Endodermal cell (in vitro differentiated cells): ENCODE measurements around the gene CASK. TPM values are rescaled to one million over a fixed set of nuclear protein-coding genes. Genes with fewer than 3 reads are reported as not detected.

ENCODE experiments used
- DNase-seq: peaks from one replicate; pipeline ENCODE4 v3.0.0-alpha.2; 2017
- H3K27ac ChIP-seq: 2 replicates; pipeline ENCODE4 v1.5.1; 2013; ENCODE audit warnings: mild to moderate bottlenecking, low read depth, low read length, moderate library complexity
- H3K27me3 ChIP-seq: 2 replicates; pipeline ENCODE4 v1.6.1; 2013; ENCODE audit warnings: mild to moderate bottlenecking, low read length, moderate library complexity; ENCODE audit not compliant: insufficient read depth, control insufficient read depth, poor library complexity, severe bottlenecking
- H3K36me3 ChIP-seq: 2 replicates; pipeline ENCODE4 v1.7.0; 2013; ENCODE audit warnings: mild to moderate bottlenecking, low read length, moderate library complexity; ENCODE audit not compliant: control insufficient read depth, insufficient read depth
- H3K4me1 ChIP-seq: one replicate; pipeline ENCODE4 v1.7.0; 2013; ENCODE audit warnings: low read length; ENCODE audit not compliant: control insufficient read depth, insufficient read depth
- H3K4me3 ChIP-seq: 2 replicates; pipeline ENCODE4 v1.5.1; 2013; ENCODE audit warnings: mild to moderate bottlenecking, low read length, moderate library complexity
- H3K9ac ChIP-seq: 2 replicates; pipeline ENCODE4 v1.6.1; 2013; ENCODE audit warnings: mild to moderate bottlenecking, low read length, moderate library complexity; ENCODE audit not compliant: poor library complexity, severe bottlenecking; ENCODE audit errors: extremely low read depth
- H3K9me3 ChIP-seq: 2 replicates; pipeline ENCODE4 v1.6.1; 2013; ENCODE audit warnings: mild to moderate bottlenecking, low read length, moderate library complexity; ENCODE audit not compliant: control insufficient read depth
- H3K27ac Mint-ChIP-seq: 2 replicates; pipeline ENCODE4 v1.8.0; 2020; ENCODE audit warnings: mixed read lengths
- H3K27me3 Mint-ChIP-seq: 2 replicates; pipeline ENCODE4 v1.8.0; 2021; ENCODE audit warnings: mild to moderate bottlenecking, mixed read lengths; ENCODE audit not compliant: insufficient read depth
- H3K36me3 Mint-ChIP-seq: 2 replicates; pipeline ENCODE4 v1.8.0; 2020; ENCODE audit warnings: low read depth, mixed read lengths
- H3K4me1 Mint-ChIP-seq: 2 replicates; pipeline ENCODE4 v1.8.0; 2020; ENCODE audit warnings: mixed read lengths
- H3K4me3 Mint-ChIP-seq: 2 replicates; pipeline ENCODE4 v1.8.0; 2020; ENCODE audit warnings: mild to moderate bottlenecking, moderate library complexity, mixed read lengths
- H3K9me3 Mint-ChIP-seq: 2 replicates; pipeline ENCODE4 v1.8.0; 2020; ENCODE audit warnings: mild to moderate bottlenecking, mixed read lengths
- CTCF ChIP-seq: fragments of 200-600 bp; sonication (generic); conservative IDR thresholded peaks from 2 replicates; pipeline ENCODE4 v1.5.0; 2021; ENCODE audit warnings: antibody characterized with exemption, mild to moderate bottlenecking
- WGBS, 2 experiments: methylation state at CpG; one replicate each; pipeline versions ENCODE4 v1.1.5 to v1.1.7; 2013; ENCODE audit warnings: missing lambda C conversion rate in 2 of 2, mixed read lengths in 1 of 2; ENCODE audit not compliant: insufficient coverage in 1 of 2, insufficient read length in 1 of 2; 5-methylcytosine and 5-hydroxymethylcytosine counted together
- total RNA-seq, 2 donors: library from RNA; stranded (reverse); fragmentation: NEBNext Ultra II Directional in 1 of 2; extraction: Animal tissue kit (Norgen Biotek cat#: 25700) in 1 of 2; gene quantifications; 2 replicates in 1 of 2; 3 replicates in 1 of 2; pipeline ENCODE4 v1.2.1, GENCODE V29; 2021

Gene CASK
- total RNA-seq, 2 donors from 2014 or later = 79.1 to 87.1 TPM

- Mint-ChIP-seq H3K4me3 (no peak overlapping the region), H3K4me1 (peaks cover 3% of the 10 kb centered on the region), H3K9me3 (peaks cover 34% of the 10 kb centered on the region), H3K36me3 (peaks cover 1% of the 10 kb centered on the region), H3K27me3 (no peaks in the 10 kb centered on the region), H3K27ac (no peak overlapping the region)
- no peaks in the 10 kb centered on the region for H3K27me3 ChIP-seq
- no peaks in the 10 kb centered on the region for H3K9me3 ChIP-seq
- H3K27ac ChIP-seq = no peak overlapping the region
- DNase-seq = no peak
- WGBS, 2 experiments = no CpG with 5 or more reads among the region's 4 CpGs
- H3K4me1 ChIP-seq = no peaks in the 10 kb centered on the region
- TF ChIP-seq CTCF = no peak
- no peak overlapping the region for H3K4me3 ChIP-seq
- H3K9ac ChIP-seq = no peak overlapping the region
- H3K36me3 ChIP-seq = no peaks in the 10 kb centered on the region
These were observed 236.6 kb downstream of the CASK start for GRCh38 chrX:41686788-41687187.

GRCh38 chrX:41684940-41685339, 238.4 kb downstream of the CASK start:
- Mint-ChIP-seq H3K4me1 (peaks cover 2% of the 10 kb centered on the region), H3K9me3 (peaks cover 29% of the 10 kb centered on the region), H3K27me3 (no peaks in the 10 kb centered on the region), H3K36me3 (peaks cover 4% of the 10 kb centered on the region), H3K27ac (no peak overlapping the region), H3K4me3 (no peak overlapping the region)
- H3K36me3 ChIP-seq = no peaks in the 10 kb centered on the region
- TF ChIP-seq CTCF = no peak
- H3K4me3 ChIP-seq = no peak overlapping the region
- no peak overlapping the region for H3K9ac ChIP-seq
- H3K27ac ChIP-seq = no peak overlapping the region
- H3K27me3 ChIP-seq = no peaks in the 10 kb centered on the region
- 100% methylated on average over 1 of the region's 2 CpGs; no CpG with 5 or more reads in 1 of the 2 experiments for WGBS, 2 experiments
- no peaks in the 10 kb centered on the region for H3K9me3 ChIP-seq
- no peak for DNase-seq
- no peaks in the 10 kb centered on the region for H3K4me1 ChIP-seq

GRCh38 chrX:41684138-41684537, 239.2 kb downstream of the CASK start:
- Mint-ChIP-seq H3K4me1 (no peaks in the 10 kb centered on the region), H3K36me3 (peaks cover 4% of the 10 kb centered on the region), H3K27ac (no peak overlapping the region), H3K9me3 (peaks cover 32% of the 10 kb centered on the region), H3K27me3 (no peaks in the 10 kb centered on the region), H3K4me3 (no peak overlapping the region)
- no peak overlapping the region for H3K27ac ChIP-seq
- no peaks in the 10 kb centered on the region for H3K9me3 ChIP-seq
- no peaks in the 10 kb centered on the region for H3K36me3 ChIP-seq
- 98 to 100% methylated on average over 1 to 3 of the region's 3 CpGs for WGBS, 2 experiments
- DNase-seq = no peak
- H3K27me3 ChIP-seq = no peaks in the 10 kb centered on the region
- TF ChIP-seq CTCF = no peak
- no peak overlapping the region for H3K9ac ChIP-seq
- H3K4me3 ChIP-seq = no peak overlapping the region
- no peaks in the 10 kb centered on the region for H3K4me1 ChIP-seq
